ENCODE data around the gene EHMT1. TPM values are rescaled to one million over a fixed set of nuclear protein-coding genes. Genes with fewer than 3 reads are reported as not detected.
"Not testable (repeated sequence)": the region's sequence is repeated elsewhere in the genome, so short reads cannot be mapped to it uniquely, and the experiment has no call there.

EHMT1 gene
- total and polyA plus RNA-seq, 9 of the 15 experiments (the other 6 are each of a cell fraction or from before 2014, with no cell fraction given): 2.2 to 76.0 (median 36.4) TPM

- CTCF ChIA-PET (ENCODE audit: low intra/inter-chr PET ratio); ATAC-seq; H3K9me1 ChIP-seq (ENCODE audit: control insufficient read depth, insufficient read depth, low read length); H3K4me3 ChIP-seq; BruUV-seq (replicated peaks); H4K20me1 ChIP-seq (replicated peaks; ENCODE audit: control insufficient read depth, insufficient read depth, low read length); DNase-seq (ENCODE audit: extremely low read depth in 1 of 4, low spot score in 3 of 4); H3K4me1 ChIP-seq (replicated peaks in 1 of 2; ENCODE audit: control insufficient read depth in 2 of 2, insufficient read depth in 2 of 2, low read length in 2 of 2); POLR2A ChIA-PET; H3K79me2 ChIP-seq (ENCODE audit: control insufficient read depth, insufficient read depth, low read length); H3K27ac ChIP-seq (ENCODE audit: extremely low read depth, low read depth, low read length); H3K9ac ChIP-seq (ENCODE audit: insufficient read depth in 1 of 2, low read depth in 2 of 2, low read length in 2 of 2); in situ Hi-C loops (cut with MboI); FAIRE-seq; H3K27me3 ChIP-seq (ENCODE audit: control insufficient read depth in 2 of 2, insufficient read depth in 2 of 2, low read length in 2 of 2); H2AFZ ChIP-seq (ENCODE audit: low read depth, low read length); intact Hi-C loops (cut with micrococcal nuclease); H3K9me3 ChIP-seq (replicated peaks; ENCODE audit: control insufficient read depth, insufficient read depth, low read depth, low read length); H3K4me2 ChIP-seq (ENCODE audit: insufficient read depth, low read length): not testable (repeated sequence)
- peaks cover 53% of the 10 kb centered on the region; the same call in 2 of the 3 replicates for H3K36me3 ChIP-seq (ENCODE audit: control insufficient read depth, insufficient read depth, low read length)
- TF ChIP-seq POLR2G (IDR thresholded peaks at IDR 0.05; ENCODE audit: low read depth, low read length): 0 out of 2 replicates have a peak, but pooled peaks have one; percentile 25
- TF ChIP-seq RBM22 (IDR thresholded peaks at IDR 0.05; ENCODE audit: low read depth, low read length, poor library complexity, severe bottlenecking): peak; percentile 42
- WGBS (ENCODE audit: insufficient coverage, low coverage, missing lambda C conversion rate): 96% methylated on average over 16 of the region's 69 CpGs
Measured at GRCh38 chr9:137809726-137810450, 191.1 kb downstream of the EHMT1 start.

GRCh38 chr9:137811283-137811870 lies 192.6 kb downstream of the EHMT1 start:
- FAIRE-seq (no peak), DNase-seq (ENCODE audit: extremely low read depth in 1 of 4, low spot score in 3 of 4) (no peak), ATAC-seq (no peak)
- Histone ChIP-seq H3K4me1 (replicated peaks in 1 of 2; ENCODE audit: control insufficient read depth in 2 of 2, insufficient read depth in 2 of 2, low read length in 2 of 2) (peaks cover 0 to 8% of the 10 kb centered on the region in 2 experiments; a peak in 2 of 5 replicates), H3K9me1 (ENCODE audit: control insufficient read depth, insufficient read depth, low read length) (no peaks in the 10 kb centered on the region), H3K36me3 (ENCODE audit: control insufficient read depth, insufficient read depth, low read length) (peaks cover 64% of the 10 kb centered on the region; the same call in 2 of the 3 replicates), H3K79me2 (ENCODE audit: control insufficient read depth, insufficient read depth, low read length) (no peaks in the 10 kb centered on the region), H4K20me1 (replicated peaks; ENCODE audit: control insufficient read depth, insufficient read depth, low read length) (no peaks in the 10 kb centered on the region), H3K27ac (ENCODE audit: extremely low read depth, low read depth, low read length) (no peak overlapping the region), H3K9me3 (replicated peaks; ENCODE audit: control insufficient read depth, insufficient read depth, low read depth, low read length) (peaks cover 3% of the 10 kb centered on the region; the same call in 1 of the 2 replicates), H3K27me3 (ENCODE audit: control insufficient read depth in 2 of 2, insufficient read depth in 2 of 2, low read length in 2 of 2) (no peaks in the 10 kb centered on the region), H3K4me3 (no peak overlapping the region), H2AFZ (ENCODE audit: low read depth, low read length) (no peak overlapping the region), H3K4me2 (ENCODE audit: insufficient read depth, low read length) (no peak overlapping the region), H3K9ac (ENCODE audit: insufficient read depth in 1 of 2, low read depth in 2 of 2, low read length in 2 of 2) (peak overlapping the region in 1 of 2 experiments; percentile 45; a peak in 1 of 4 replicates)
- WGBS (ENCODE audit: insufficient coverage, low coverage, missing lambda C conversion rate): 89% methylated on average over 23 of the region's 30 CpGs
- in situ Hi-C loops (cut with MboI) (no loop called here), intact Hi-C loops (cut with micrococcal nuclease) (no loop called here)
- ChIA-PET CTCF (ENCODE audit: low intra/inter-chr PET ratio) (no interaction called here), POLR2A (no interaction called here)
- TF ChIP-seq LCOR (CRISPR knock-in tag; IDR thresholded peaks at IDR 0.05) (no peak), POLR2G (IDR thresholded peaks at IDR 0.05; ENCODE audit: low read depth, low read length) (0 out of 2 replicates have a peak, but pooled peaks have one; percentile 20)
- BruUV-seq (replicated peaks): no TSS peak
